A673 (cell line): ENCODE measurements around the gene FAM43B. TPM values are rescaled to one million over a fixed set of nuclear protein-coding genes. Genes with fewer than 3 reads are reported as not detected.

Source experiments
- BruUV-seq: library from RNA; stranded (reverse); fragments of 400-500 nt; replicated peaks from 2 replicates; lab custom pipeline; 2021; lab: Mats Ljungman, UMichigan
- CTCF ChIA-PET: fragments of 300-600 bp; sonication (Branson Sonifier 250); formaldehyde crosslinking; loops from one replicate; lab custom pipeline; 2022; ENCODE audit warnings: antibody characterized with exemption; lab: Charles Lee
- POLR2A ChIA-PET: fragments of 300-600 bp; sonication (Branson Sonifier 250); formaldehyde crosslinking; loops from one replicate; lab custom pipeline; 2022; ENCODE audit warnings: antibody characterized with exemption; ENCODE audit not compliant: low non-redundant PET; lab: Charles Lee
- DNase-seq: peaks from one replicate; pipeline ENCODE4 v3.0.0-alpha.2; 2015; ENCODE audit warnings: low spot score
- H3K27ac ChIP-seq: fragments of 200-600 bp; sonication (generic); 2 replicates; pipeline ENCODE4 v1.5.1; 2016; ENCODE audit warnings: mixed run types, low read depth, mild to moderate bottlenecking, mixed read lengths, antibody characterized with exemption, low read length; ENCODE audit not compliant: poor library complexity, severe bottlenecking
- H3K27me3 ChIP-seq: fragments of 200-600 bp; sonication (generic); replicated peaks from 2 replicates; pipeline ENCODE4 v1.6.1; 2017; ENCODE audit warnings: mixed run types, low read depth, mild to moderate bottlenecking, mixed read lengths, antibody characterized with exemption, low read length; ENCODE audit not compliant: insufficient read depth, poor library complexity
- H3K36me3 ChIP-seq: fragments of 200-600 bp; sonication (generic); 2 replicates; pipeline ENCODE4 v1.6.1; 2016; ENCODE audit warnings: mixed run types, mild to moderate bottlenecking, mixed read lengths, antibody characterized with exemption, low read length; ENCODE audit not compliant: insufficient read depth, poor library complexity, severe bottlenecking
- H3K4me1 ChIP-seq: fragments of 200-600 bp; sonication (generic); 2 replicates; pipeline ENCODE4 v1.6.1; 2017; ENCODE audit warnings: mixed run types, mild to moderate bottlenecking, mixed read lengths, antibody characterized with exemption, low read length; ENCODE audit not compliant: insufficient read depth, poor library complexity, severe bottlenecking
- H3K4me3 ChIP-seq: fragments of 200-600 bp; sonication (generic); 2 replicates; pipeline ENCODE4 v1.5.1; 2016; ENCODE audit warnings: low read depth, mixed run types, mild to moderate bottlenecking, mixed read lengths, low read length; ENCODE audit not compliant: poor library complexity, severe bottlenecking
- H3K9me3 ChIP-seq: fragments of 200-600 bp; sonication (generic); 2 replicates; pipeline ENCODE4 v1.6.1; 2016; ENCODE audit warnings: mixed run types, low read depth, mild to moderate bottlenecking, mixed read lengths, antibody characterized with exemption, low read length; ENCODE audit not compliant: poor library complexity, severe bottlenecking
- EZH2 ChIP-seq: fragments of 200-600 bp; sonication (generic); IDR thresholded peaks from 2 replicates; pipeline ENCODE4 v1.6.1; 2017; ENCODE audit warnings: borderline replicate concordance, low read depth, mild to moderate bottlenecking, mixed read lengths, antibody characterized with exemption, low read length; ENCODE audit not compliant: poor library complexity, severe bottlenecking
- intact Hi-C: fragments of 100-400 bp; cut with micrococcal nuclease; formaldehyde crosslinking; loops from one replicate; pipeline ENCODE4 v1.10.0; 2022; ENCODE audit not compliant: unreplicated experiment
- total RNA-seq: library from RNA; stranded (reverse); gene quantifications from 2 replicates; pipeline ENCODE4 v1.2.3, GENCODE V29; 2021
- TF ChIP-seq, protein P1 (sequence below): fragments of 300-800, 200-600 bp; sonication (generic); conservative IDR thresholded peaks from 2 replicates; pipeline ENCODE4 v1.5.1; 2017; ENCODE audit warnings: low read depth, mild to moderate bottlenecking, antibody characterized with exemption, low read length, moderate library complexity, mixed read lengths

Gene FAM43B
- total RNA-seq, 1 experiment from 2014 or later = not detected

DNA sequence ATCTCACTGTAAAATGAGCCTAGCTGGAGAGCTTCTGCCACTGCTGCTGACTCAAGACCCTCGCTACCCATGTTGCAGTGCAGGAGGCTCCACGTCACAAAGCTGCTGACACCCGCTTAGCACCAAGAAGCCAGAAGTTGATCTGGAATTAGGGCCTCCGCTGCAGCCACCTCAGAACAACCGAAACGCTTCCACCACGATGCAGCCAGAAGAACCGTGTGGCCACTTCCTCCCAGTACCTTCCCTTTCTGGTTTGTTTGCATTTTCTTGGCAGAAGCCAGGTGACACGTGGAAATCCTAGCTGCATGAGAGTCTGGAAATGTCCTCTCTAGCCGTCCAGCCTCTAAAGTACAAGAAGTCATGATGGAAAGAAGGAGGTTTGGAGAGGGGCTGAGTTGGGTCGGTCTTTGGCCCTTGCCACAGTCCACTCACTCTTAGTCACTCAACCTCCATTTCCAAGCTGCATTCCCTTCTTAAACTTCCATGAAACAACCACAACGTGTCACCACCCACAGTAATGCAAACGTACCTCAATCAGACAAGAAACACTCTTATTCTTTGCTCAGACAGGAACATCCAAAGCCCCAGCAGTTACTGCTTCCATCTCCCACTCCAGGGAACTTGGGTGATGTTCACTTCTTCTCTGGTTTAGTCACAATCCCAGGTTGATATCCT, 26.5 kb downstream of the FAM43B start:
- POLR2A ChIA-PET = interaction anchor here (0.5 to 0.6 kb wide), 2 partner anchors 13 to 51 kb away, joined by 3 to 5 read pairs; no protein-coding TSS in a partner anchor

DNA sequence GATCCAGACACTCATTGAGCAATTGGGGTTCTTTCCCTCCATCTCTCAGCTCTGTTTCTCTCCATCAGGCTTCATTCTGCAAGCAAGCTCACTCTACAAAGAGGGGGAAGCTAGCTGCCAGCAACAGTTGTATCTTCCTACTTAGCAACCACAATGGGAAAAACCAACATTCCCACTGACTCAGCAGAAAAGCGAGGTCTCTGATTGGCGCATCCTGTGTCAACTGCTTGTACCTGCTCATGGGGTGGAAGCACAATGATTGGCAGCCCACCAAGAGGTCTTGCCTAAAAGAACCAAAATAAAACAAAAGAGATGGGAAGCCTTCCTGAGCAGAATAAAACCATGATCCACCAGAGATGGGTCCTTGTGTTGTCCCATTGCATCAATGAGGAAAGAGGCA, 32.5 kb downstream of the FAM43B start:
- Histone ChIP-seq H3K36me3 (no peaks in the 10 kb centered on the region), H3K27ac (no peak overlapping the region), H3K9me3 (no peaks in the 10 kb centered on the region), H3K27me3 (no peaks in the 10 kb centered on the region), H3K4me1 (peaks cover 11% of the 10 kb centered on the region), H3K4me3 (no peak overlapping the region)
- DNase-seq = no peak
- CTCF ChIA-PET = no interaction called here
- intact Hi-C loops = no loop called here
- no TSS peak for BruUV-seq
- POLR2A ChIA-PET = no interaction called here
- TF ChIP-seq, protein P1, sequence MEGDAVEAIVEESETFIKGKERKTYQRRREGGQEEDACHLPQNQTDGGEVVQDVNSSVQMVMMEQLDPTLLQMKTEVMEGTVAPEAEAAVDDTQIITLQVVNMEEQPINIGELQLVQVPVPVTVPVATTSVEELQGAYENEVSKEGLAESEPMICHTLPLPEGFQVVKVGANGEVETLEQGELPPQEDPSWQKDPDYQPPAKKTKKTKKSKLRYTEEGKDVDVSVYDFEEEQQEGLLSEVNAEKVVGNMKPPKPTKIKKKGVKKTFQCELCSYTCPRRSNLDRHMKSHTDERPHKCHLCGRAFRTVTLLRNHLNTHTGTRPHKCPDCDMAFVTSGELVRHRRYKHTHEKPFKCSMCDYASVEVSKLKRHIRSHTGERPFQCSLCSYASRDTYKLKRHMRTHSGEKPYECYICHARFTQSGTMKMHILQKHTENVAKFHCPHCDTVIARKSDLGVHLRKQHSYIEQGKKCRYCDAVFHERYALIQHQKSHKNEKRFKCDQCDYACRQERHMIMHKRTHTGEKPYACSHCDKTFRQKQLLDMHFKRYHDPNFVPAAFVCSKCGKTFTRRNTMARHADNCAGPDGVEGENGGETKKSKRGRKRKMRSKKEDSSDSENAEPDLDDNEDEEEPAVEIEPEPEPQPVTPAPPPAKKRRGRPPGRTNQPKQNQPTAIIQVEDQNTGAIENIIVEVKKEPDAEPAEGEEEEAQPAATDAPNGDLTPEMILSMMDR = no peak
- TF ChIP-seq EZH2 = no peak

More for the DNA sequence above, 26.5 kb downstream of the FAM43B start:
- BruUV-seq = no TSS peak
- H3K36me3 ChIP-seq = no peaks in the 10 kb centered on the region
- no peak overlapping the region for H3K4me3 ChIP-seq
- no peaks in the 10 kb centered on the region for H3K27me3 ChIP-seq
- no peak for DNase-seq
- no peak overlapping the region for H3K27ac ChIP-seq
- CTCF ChIA-PET = interaction anchor here (0.6 kb wide), 1 partner anchor 798 kb away, joined by 3 read pairs; no protein-coding TSS in a partner anchor
- no peaks in the 10 kb centered on the region for H3K4me1 ChIP-seq
- TF ChIP-seq, protein P1 = no peak
- no peak for TF ChIP-seq EZH2
- H3K9me3 ChIP-seq = no peaks in the 10 kb centered on the region
- intact Hi-C loops = no loop called here

DNA sequence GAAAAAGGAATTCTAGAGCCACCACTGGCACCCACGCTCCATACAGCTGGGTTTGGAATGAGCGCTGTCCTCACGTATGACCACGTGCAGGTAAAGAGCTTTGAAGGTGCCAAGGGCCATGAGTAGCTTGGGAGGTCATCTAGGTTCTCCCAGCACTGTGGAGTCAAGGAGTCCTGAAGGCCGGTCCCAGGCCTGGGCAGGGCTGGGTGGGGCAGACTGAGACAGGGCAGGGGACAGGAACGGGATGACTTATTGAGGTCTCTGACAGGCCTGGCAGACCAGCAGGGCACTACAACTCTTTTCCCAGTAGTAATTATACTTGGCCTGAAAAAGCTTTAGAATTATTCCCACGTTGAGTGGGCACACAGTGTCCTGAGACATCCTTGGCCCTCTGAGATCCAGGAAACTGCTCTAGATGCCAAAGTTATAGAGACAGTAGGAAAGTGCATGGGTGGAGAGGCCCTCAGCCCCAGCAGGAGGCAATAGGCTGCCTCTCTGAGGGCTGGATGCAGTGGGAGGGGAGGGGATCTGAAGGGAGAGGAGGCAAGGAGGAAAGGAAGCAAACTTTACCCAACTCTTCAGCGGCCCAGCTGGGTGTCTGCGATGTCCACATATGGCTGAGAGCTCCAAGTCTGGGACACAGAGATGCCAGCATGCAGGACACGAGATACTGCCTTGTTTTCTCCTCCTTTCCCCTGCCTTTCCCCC, 34.7 kb downstream of the FAM43B start:
- POLR2A ChIA-PET = interaction anchor here (0.7 kb wide), 1 partner anchor 22 kb away, joined by 3 read pairs; no protein-coding TSS in a partner anchor
- CTCF ChIA-PET = no interaction called here
- Histone ChIP-seq H3K4me3 (no peak overlapping the region), H3K27ac (no peak overlapping the region), H3K4me1 (peaks cover 21% of the 10 kb centered on the region), H3K9me3 (no peaks in the 10 kb centered on the region), H3K36me3 (no peaks in the 10 kb centered on the region), H3K27me3 (no peaks in the 10 kb centered on the region)
- no peak for DNase-seq
- TF ChIP-seq, protein P1 = no peak
- no peak for TF ChIP-seq EZH2
- BruUV-seq = no TSS peak
- intact Hi-C loops = no loop called here
